ENCODE data around the gene COX5B.

COX5B gene

DNA sequence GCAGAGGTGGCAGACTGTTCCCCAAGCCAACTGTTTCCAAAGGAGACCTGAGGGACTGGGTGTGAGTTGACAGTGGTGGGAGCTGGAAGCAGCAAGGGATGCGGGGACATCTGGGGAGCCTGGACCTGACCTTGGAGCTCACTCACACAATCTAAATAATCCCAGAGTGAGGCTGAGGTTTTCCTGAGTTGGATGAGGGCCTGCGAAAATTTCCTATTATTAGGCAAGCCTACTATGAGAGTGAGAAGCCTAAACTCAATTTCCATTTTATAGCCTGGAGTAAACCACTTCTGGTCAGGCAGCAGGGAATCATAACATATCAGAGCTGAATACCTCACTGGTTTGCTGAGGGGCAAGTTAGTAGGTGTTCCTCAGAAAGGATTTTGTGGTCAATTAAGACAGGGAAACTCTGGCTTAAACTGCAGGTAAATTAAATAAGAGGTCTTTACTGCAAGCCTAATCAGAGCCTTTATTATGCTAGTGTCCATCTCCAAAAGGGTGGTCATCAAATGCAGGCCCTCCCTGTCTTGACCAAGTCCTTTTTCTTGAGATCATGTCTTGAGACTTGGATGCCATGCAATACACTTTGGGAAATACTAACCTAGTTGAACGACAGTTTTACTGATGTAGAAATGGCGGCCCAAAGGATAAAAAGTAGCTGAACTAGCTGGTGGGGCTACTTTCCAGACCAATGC lies 1.7 kb upstream of the COX5B start:
- FAIRE-seq (no peak), DNase-seq (ENCODE audit: insufficient read length, low spot score) (no peak)
- TF ChIP-seq, protein P1, sequence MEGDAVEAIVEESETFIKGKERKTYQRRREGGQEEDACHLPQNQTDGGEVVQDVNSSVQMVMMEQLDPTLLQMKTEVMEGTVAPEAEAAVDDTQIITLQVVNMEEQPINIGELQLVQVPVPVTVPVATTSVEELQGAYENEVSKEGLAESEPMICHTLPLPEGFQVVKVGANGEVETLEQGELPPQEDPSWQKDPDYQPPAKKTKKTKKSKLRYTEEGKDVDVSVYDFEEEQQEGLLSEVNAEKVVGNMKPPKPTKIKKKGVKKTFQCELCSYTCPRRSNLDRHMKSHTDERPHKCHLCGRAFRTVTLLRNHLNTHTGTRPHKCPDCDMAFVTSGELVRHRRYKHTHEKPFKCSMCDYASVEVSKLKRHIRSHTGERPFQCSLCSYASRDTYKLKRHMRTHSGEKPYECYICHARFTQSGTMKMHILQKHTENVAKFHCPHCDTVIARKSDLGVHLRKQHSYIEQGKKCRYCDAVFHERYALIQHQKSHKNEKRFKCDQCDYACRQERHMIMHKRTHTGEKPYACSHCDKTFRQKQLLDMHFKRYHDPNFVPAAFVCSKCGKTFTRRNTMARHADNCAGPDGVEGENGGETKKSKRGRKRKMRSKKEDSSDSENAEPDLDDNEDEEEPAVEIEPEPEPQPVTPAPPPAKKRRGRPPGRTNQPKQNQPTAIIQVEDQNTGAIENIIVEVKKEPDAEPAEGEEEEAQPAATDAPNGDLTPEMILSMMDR (IDR thresholded peaks at IDR 0.05; ENCODE audit: insufficient read depth, missing control alignments): no peak

DNA sequence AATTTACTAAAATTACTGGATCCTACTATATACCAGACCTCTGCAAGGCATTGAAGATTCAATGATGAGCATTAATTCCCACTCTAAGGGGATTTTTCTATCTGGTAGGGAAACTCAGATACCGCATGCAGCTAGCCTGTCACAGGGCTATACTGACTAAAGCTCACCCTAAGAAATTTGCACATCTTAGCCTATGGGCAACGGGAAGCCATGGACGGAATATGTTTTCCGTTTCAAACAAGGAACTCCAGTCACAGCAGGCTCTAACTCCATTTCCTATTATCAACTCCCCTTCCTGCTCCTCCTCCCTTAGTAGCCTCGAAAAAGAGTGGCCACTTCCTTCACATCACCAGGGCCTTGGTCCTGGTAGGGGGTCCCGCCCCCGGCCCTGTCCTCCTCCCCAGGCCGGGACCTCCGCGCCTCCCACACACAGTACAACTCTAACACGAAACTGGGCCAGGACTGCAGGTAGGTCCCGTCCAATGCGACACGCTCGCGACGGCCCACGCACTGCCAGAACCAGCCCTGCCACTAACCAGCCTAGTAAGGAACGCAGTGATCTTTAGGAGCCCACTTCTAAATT lies 659 bp upstream of the COX5B start:
- DNase-seq (ENCODE audit: insufficient read length, low spot score): no peak
- TF ChIP-seq, protein P1 (IDR thresholded peaks at IDR 0.05; ENCODE audit: insufficient read depth, missing control alignments): no peak
- no peak for FAIRE-seq

DNA sequence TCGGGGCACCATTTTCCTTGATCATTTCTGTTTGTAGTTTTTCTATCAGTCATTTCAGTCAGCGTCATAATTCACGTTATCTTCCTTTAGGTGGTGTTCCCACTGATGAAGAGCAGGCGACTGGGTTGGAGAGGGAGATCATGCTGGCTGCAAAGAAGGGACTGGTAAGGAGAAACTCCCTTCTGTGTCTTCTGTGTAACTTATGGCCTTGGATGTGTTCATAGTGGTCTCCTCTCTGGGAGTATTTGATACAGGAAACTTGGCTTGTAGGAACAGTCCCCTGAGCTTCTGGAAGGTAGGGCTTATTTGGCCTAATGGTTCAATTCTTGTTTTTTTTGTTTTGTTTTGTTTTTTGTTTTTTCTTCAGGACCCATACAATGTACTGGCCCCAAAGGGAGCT lies 1.1 kb downstream of the COX5B start:
- DNase-seq (ENCODE audit: insufficient read length, low spot score): no peak
- TF ChIP-seq, protein P1 (IDR thresholded peaks at IDR 0.05; ENCODE audit: insufficient read depth, missing control alignments): no peak
- no peak for FAIRE-seq

DNA sequence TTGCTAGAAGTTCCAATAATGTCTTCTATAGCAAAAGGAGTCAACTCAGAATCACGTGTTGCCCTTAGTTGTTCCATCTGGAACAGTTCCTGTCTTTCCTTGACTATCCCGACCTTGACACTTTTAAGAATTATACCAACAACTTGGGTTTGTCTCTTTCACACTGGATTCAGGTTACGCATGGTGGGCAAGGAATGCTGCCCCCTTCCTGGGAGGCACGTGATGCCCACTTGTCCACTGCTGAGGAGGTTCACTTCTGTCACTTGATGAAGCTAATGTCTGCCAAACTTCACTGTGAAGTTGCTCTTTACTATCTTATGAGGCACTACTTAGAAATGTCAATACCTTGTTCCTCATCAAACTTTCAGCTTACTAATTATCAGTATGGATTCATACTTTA lies 5.3 kb downstream of the COX5B start:
- DNase-seq (ENCODE audit: insufficient read length, low spot score) (no peak), FAIRE-seq (no peak)
- TF ChIP-seq, protein P1 (IDR thresholded peaks at IDR 0.05; ENCODE audit: insufficient read depth, missing control alignments): no peak

DNA sequence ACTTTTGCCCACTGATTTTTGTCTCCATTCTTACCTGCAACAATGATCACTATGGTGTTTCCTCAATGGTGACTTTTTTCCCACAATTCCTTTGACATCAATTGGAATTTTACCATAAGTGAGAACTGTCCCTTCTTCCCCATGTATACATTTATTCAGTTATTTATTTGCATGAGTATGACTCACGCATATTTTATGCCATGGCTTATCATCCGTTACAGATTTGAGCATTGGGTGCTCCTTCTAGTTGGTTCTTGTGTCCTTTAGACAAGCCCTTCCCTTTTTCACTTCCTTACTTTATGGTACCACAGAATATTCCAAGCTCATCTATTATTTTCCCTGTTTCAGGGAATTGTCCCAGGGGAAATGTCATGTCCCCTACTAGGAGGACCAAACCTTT lies 7.6 kb downstream of the COX5B start:
- FAIRE-seq (no peak), DNase-seq (ENCODE audit: insufficient read length, low spot score) (no peak)
- TF ChIP-seq, protein P1 (IDR thresholded peaks at IDR 0.05; ENCODE audit: insufficient read depth, missing control alignments): no peak

DNA sequence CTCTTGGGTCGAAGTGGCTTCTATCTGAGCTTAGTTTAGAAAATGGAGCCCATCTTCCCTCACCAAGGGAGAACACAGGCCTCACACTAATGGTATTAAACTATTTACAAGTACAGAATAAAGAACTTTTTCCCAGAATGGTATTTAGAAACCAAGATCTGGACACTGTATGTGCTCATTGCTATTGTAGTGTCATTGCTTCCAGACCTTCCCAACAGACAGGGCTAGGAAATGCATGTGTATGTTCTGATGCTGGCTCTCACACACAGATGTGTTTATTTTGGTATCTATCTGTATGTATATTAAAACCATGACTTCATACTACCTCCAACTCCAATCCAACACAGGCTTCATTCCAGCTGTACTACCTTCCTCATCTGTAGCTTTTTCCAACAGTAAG lies 8.0 kb downstream of the COX5B start:
- DNase-seq (ENCODE audit: insufficient read length, low spot score) (no peak), FAIRE-seq (no peak)
- TF ChIP-seq, protein P1 (IDR thresholded peaks at IDR 0.05; ENCODE audit: insufficient read depth, missing control alignments): no peak

DNA sequence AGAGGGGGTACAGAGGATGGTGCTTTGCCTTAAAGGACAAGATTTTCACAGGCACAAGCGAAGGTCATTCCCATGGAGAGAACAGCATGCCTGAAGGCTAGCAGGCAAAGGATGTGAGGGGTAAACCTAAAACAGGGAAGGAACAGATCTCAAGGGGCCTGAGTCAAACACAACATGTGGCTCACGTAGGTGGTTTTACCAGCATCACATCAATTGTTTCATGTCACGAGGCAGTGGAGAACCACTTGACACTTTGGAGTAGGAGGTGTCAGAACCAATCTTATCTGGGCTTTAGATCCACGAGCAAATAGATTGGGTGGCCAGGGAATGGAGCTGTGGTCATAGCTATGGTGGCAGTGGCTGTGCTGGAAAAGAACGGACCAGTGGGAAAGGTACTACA lies 8.4 kb downstream of the COX5B start:
- no peak for DNase-seq (ENCODE audit: insufficient read length, low spot score)
- FAIRE-seq: no peak
- TF ChIP-seq, protein P1 (IDR thresholded peaks at IDR 0.05; ENCODE audit: insufficient read depth, missing control alignments): no peak
